ENCODE data around the gene WTIP.

DNA sequence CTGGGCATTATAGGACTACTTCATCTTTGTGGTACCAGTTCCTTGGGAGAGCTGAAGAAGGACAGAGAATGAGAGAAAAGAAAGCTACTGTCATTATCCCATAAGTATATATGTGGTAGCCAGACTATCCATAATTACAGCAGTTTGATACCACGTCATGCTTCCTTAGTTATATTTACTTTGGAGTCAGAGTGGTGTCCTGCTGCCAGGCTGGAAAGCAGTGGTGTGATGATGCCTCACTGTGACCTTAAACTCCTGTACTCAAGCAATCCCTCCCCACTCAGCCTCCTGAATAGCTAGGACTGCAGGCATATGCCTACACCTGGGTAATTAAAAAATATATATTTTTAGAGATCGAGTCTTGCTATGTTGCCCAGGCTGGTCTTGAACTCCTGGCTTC lies 57.8 kb downstream of the WTIP start:
- TF ChIP-seq EZH2 (IDR thresholded peaks at IDR 0.05; ENCODE audit: borderline replicate concordance, low read depth, low read length, poor library complexity, severe bottlenecking): no peak
- TF ChIP-seq, protein P1, sequence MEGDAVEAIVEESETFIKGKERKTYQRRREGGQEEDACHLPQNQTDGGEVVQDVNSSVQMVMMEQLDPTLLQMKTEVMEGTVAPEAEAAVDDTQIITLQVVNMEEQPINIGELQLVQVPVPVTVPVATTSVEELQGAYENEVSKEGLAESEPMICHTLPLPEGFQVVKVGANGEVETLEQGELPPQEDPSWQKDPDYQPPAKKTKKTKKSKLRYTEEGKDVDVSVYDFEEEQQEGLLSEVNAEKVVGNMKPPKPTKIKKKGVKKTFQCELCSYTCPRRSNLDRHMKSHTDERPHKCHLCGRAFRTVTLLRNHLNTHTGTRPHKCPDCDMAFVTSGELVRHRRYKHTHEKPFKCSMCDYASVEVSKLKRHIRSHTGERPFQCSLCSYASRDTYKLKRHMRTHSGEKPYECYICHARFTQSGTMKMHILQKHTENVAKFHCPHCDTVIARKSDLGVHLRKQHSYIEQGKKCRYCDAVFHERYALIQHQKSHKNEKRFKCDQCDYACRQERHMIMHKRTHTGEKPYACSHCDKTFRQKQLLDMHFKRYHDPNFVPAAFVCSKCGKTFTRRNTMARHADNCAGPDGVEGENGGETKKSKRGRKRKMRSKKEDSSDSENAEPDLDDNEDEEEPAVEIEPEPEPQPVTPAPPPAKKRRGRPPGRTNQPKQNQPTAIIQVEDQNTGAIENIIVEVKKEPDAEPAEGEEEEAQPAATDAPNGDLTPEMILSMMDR (conservative IDR thresholded peaks at IDR 0.05; ENCODE audit: low read depth, low read length): no peak

Data from A673 (cell line).